GM13976 (cell line): ENCODE measurements around the gene UBXN2A.
A peak's percentile ranks its signal among the peaks of the same experiment; 100 is the strongest.
"Not testable (repeated sequence)": the region's sequence is repeated elsewhere in the genome, so short reads cannot be mapped to it uniquely, and the experiment has no call there.

ENCODE experiments used
- DNase-seq: peaks from one replicate; pipeline ENCODE4 v3.0.0; 2012; ENCODE audit warnings: low spot score
- in situ Hi-C: fragments of 300-500 bp; cut with MboI; formaldehyde crosslinking; loops from one replicate; pipeline ENCODE4 v1.12.0; 2022; ENCODE audit warnings: low sequenced_read_pairs, mixed read lengths, inconsistent platforms; ENCODE audit not compliant: unreplicated experiment
- TF ChIP-seq, protein P1 (sequence below): IDR thresholded peaks from 2 replicates; pipeline ENCODE4 v1.5.1; 2012; ENCODE audit warnings: borderline replicate concordance, mild to moderate bottlenecking; ENCODE audit not compliant: insufficient read depth; ENCODE audit errors: extremely low read depth, missing control alignments, control extremely low read depth

The UBXN2A gene

DNA sequence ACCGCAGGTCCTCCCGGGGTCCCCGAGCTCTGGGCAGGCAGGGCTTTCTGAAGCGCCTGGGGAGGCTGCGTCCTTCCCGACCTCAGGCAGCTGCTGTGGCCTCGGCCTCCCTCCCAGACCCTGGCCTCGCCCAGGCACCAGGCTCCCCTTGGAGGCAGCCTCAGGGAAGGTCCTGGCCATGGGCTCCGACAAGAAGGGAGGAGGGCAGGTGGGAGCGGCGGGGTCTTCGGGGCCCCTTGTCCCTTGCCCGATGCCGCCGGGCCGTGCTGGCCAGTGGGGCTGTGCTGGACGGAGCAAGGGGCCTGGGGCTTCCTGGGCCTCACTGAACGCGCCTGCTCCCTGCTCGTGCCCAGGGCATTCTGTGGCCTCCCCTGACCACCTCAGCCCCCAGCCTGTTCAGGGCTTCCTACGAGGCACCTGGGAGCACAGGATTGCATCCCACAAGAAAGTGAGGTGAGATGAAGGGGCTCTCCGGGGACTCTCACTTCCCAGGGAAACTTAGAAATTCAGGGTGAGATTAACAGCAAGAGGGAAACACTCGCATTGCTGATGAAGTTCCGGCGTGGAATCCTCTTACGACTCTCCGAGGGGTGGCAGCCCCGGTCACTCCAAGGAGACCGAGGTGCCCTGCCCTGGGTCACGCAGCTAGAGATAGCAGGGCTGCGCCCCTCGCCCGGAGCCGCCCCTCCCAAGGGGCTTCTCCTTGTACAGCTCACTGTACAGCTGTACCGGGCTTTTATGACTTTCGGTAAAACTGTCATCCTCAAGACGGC is 70.4 kb downstream of the UBXN2A start:
- in situ Hi-C loops, result no loop called here
- TF ChIP-seq, protein P1, sequence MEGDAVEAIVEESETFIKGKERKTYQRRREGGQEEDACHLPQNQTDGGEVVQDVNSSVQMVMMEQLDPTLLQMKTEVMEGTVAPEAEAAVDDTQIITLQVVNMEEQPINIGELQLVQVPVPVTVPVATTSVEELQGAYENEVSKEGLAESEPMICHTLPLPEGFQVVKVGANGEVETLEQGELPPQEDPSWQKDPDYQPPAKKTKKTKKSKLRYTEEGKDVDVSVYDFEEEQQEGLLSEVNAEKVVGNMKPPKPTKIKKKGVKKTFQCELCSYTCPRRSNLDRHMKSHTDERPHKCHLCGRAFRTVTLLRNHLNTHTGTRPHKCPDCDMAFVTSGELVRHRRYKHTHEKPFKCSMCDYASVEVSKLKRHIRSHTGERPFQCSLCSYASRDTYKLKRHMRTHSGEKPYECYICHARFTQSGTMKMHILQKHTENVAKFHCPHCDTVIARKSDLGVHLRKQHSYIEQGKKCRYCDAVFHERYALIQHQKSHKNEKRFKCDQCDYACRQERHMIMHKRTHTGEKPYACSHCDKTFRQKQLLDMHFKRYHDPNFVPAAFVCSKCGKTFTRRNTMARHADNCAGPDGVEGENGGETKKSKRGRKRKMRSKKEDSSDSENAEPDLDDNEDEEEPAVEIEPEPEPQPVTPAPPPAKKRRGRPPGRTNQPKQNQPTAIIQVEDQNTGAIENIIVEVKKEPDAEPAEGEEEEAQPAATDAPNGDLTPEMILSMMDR, result no peak
- no peak for DNase-seq

DNA sequence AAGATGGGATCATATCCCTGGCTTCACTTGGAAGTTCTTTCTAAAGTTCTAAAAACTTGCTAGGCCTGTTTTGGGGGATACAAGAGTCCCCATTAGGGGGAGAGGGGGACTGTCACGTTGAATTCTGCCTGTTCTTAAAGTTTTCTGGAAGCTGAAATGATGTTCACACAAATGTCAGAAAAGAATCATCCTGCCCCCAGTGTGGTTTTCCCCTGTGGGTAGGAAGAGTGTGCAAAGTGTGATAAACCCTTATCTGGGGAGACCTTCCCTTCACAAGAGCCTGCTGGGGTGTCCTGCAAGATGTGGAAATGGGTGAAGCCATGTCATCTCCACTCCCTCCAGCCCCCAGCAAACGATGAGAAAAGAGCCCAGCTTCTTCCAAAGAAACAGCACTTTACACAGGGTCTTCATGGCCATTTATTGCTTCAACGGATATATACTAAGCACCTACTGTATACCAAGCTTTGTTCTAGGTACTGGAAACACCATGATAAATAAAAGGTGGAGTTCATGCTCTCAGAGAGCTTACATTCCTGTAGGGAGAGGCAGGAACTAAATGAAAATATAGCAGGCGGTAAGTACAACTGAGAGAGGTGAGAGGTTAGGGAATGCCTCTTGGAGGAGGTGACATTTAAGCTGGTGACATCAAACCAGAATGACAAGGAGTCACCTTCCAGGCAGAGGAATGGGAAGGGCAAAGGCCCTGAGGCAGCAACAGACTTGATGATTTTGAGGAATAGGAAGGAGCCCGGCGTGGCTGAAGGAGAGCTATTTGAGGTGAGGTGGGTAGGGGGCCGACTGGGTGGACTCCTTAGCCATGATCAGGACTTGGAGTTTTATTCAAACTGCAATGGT is 71.2 kb downstream of the UBXN2A start:
- in situ Hi-C loops, result no loop called here
- TF ChIP-seq, protein P1, result no peak
- no peak for DNase-seq

DNA sequence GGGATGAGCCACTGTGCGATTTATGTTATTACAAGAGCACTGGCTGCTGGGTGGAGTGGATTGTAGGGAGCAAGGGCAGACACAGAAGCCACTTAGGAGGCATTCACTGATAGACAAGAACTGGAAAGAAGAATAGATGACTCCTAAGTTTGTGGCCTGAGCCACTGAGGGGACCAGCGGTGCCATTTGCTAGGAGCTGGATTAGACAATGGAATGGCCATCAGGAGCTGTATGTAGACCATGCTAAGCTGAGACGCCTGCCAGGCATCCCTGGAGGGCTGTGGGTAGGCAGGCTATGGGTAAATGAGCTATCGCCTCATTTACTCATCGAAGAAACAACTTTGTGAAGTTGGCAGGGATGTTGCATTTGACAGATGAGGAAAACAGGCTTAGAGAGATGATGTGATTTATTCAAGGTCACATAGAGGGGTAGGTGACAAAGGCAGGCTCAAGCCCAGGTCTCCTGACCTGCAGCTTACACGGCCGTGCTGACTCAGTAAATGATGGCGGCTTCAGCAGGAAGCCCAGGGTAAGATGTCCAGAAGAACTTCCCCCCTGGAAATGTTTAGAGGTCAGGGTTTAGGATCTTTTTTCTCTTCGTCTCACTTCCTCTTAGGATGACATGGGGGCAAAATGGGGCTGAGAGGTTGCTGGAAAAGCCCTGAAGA is 72.4 kb downstream of the UBXN2A start:
- DNase-seq, result no peak
- TF ChIP-seq, protein P1, result no peak
- in situ Hi-C loops, result no loop called here

DNA sequence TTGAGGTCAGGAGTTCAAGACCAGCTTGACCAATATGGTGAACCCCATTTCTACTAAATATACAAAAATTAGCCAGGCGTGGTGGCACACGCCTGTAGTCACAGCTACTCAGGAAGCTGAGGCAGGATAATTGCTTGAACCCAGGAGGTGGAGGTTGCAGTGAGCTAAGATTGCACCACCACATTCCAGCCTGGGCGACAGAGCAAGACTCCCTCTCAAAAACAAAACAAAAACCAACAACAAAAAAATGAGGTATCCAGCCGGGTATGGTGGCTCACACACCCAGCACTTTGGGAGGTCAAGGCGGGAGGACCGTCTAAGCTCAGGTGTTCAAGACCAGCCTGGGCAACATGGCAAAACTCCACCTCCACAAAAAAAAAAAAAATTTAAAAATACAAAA is 74.6 kb downstream of the UBXN2A start:
- in situ Hi-C loops, DNase-seq: not testable (repeated sequence)

DNA sequence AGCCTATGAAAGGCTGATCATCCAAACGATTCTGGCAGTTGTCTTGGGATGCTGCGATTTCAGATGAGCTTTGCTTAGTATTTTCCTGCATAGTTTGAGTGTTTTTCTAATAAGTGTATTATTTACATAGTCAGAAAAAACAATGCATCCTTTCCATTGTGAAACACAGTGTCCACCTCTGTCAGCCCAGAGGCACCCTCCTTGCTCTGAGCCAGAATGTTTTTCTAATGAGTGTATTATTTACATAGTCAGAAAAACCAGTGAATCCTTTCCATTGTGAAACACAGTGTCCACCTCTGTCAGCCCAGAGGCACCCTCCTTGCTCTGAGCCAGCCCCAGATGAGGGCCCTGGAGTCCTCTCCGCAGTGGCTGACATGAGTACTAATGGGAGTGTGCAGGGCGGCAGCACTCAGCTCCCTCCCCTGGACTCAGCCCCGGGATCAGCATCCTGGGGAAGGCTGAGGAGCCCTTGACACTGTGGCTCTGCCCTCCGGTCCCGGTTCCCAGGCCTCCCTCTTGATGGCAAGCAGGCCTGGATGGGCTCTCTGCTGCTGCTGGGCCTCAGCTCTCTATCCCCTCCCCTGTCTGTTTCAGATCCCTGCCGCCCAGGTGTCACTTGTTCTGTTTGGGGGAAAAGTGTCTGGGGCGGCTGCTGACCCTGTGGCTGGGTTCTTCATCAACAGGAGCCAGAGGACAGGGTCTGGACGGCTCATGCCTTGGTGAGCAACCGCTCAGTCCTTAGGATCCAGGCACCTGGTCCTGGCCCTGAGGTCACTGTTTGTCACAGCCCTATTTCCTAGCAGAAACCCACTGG is 75.5 kb downstream of the UBXN2A start:
- DNase-seq, result peak; percentile 22
- in situ Hi-C loops, result no loop called here
- TF ChIP-seq, protein P1, result no peak

DNA sequence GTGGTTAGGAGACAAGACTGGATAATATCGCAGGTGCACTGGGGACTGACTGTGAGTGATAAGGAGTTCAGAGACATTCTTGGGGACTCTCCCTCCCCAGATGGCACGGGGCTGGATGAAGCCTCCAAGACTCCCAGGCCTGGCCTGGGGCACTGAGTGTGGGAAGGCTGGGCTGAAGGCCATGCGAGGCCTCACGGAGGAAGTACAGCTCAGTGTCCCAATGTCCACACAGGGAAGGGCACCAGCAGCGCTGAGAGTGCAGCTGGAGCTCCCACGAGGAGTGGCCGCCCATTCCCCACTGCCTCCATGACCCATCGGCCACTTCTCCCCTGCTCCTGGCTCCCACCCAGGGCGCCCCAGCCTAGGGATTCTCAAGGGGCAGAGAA is 76.1 kb downstream of the UBXN2A start:
- in situ Hi-C loops, result no loop called here
- DNase-seq, result peak; percentile 23

More for the DNA sequence above, 76.1 kb downstream of the UBXN2A start:
- TF ChIP-seq, protein P1, result no peak
